ENCODE data around the gene GBP1.
"Not testable (repeated sequence)": the region's sequence is repeated elsewhere in the genome, so short reads cannot be mapped to it uniquely, and the experiment has no call there.

GBP1 gene

DNA sequence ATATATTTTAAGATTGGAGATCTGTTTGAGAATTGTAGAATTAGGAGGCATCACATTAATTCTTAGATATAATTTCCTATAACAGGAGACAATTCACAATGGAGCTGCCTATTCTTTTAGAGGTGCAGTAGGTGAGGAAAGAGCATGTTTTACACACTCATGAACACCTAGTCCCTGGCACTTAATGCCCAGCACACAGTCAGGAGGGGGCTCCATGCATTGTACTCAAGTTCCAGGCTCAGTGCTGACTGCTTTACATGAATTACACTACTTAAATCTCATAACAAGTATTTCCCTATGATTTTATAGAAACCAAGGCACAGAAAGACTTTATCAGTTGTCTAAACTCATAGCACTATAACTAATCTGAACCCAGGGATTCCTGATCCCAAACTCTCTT lies 42.0 kb downstream of the GBP1 start:
- TF ChIP-seq, protein P1, sequence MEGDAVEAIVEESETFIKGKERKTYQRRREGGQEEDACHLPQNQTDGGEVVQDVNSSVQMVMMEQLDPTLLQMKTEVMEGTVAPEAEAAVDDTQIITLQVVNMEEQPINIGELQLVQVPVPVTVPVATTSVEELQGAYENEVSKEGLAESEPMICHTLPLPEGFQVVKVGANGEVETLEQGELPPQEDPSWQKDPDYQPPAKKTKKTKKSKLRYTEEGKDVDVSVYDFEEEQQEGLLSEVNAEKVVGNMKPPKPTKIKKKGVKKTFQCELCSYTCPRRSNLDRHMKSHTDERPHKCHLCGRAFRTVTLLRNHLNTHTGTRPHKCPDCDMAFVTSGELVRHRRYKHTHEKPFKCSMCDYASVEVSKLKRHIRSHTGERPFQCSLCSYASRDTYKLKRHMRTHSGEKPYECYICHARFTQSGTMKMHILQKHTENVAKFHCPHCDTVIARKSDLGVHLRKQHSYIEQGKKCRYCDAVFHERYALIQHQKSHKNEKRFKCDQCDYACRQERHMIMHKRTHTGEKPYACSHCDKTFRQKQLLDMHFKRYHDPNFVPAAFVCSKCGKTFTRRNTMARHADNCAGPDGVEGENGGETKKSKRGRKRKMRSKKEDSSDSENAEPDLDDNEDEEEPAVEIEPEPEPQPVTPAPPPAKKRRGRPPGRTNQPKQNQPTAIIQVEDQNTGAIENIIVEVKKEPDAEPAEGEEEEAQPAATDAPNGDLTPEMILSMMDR (IDR thresholded peaks at IDR 0.05; ENCODE audit: control extremely low read depth, extremely low read depth, low read depth, missing control alignments), result no peak
- ChIA-PET CTCF (interaction anchor here (0.7 to 2.2 kb wide), 9 partner anchors 11 to 103 kb away, joined by 3 to 7 read pairs (median 4); partner anchors contain the start of gene GBP2), POLR2A (no interaction called here)
- DNase-seq (ENCODE audit: extremely low spot score), result no peak

DNA sequence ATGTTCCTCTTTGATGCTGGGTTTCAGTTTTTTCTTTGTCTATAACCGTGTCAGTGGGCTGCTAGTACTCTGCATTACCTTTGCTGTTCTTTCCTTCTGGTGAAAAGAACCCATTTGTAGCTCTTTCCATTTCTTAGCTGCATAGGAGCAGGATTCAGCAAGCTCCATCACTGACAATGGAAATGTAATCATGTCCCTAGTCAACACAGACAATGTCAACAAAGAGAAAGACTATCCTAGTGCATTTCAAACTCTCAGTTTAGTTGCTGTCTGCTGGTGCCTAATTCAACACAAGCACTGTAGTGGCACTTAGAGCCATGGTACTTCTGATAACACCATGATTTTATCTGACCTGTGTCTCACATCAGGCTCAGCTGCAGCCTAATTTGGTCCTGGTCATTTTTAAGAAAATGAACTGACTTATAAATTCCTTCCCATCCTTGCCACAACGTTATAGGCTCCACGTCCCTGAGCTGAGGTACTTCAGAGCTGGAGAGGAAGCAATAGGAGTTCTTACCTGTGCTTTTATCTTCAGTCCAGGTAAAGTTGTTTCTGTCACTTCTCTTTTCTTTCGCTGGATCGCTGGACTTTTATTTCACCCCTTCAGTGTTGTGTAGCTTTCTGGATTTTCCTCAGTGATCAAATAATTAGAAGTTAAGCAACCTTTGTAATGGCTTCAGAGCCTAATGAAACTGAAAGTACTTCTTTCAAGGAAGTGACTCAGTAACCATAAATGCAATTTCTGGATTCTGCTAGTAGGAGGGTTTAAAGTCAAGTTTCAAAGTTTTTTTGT lies 42.6 kb downstream of the GBP1 start, which contains the start of gene GBP3:
GBP3 (minus strand) TSS at position 700 of the 793 bp plus-strand sequence. CDS start 2,145 bp downstream, outside the sequence.
- TF ChIP-seq, protein P1 (IDR thresholded peaks at IDR 0.05; ENCODE audit: control extremely low read depth, extremely low read depth, low read depth, missing control alignments), result no peak
- DNase-seq (ENCODE audit: extremely low spot score), result peak; percentile 39
- POLR2A ChIA-PET, result no interaction called here
- CTCF ChIA-PET, result interaction anchor here (0.7 to 2.2 kb wide), 14 partner anchors 8 to 130 kb away, joined by 3 to 7 read pairs (median 4); partner anchors contain the start of gene GBP2

DNA sequence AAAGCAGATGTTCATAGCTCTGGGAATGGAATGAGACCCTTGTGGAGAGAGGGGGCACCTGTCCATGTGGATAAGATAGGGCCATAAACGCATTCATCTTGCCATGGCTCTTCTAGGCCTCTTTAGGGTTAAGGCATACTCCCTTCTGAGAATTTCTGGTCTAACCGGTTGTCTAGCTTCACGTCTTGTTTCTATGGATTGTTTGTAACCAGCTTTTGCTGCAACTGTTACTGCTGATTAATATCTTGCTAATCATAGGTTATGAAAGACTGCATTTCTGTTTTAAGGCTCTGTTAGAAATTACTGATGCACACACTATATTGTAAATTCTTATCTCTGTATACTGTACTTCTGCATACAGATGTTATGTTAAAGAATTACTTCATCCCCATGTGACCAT lies 46.7 kb downstream of the GBP1 start:
- POLR2A ChIA-PET; DNase-seq (ENCODE audit: extremely low spot score): not testable (repeated sequence)
- CTCF ChIA-PET, result interaction anchor here (0.9 kb wide), 1 partner anchor 10 kb away, joined by 3 read pairs; no protein-coding TSS in a partner anchor

DNA sequence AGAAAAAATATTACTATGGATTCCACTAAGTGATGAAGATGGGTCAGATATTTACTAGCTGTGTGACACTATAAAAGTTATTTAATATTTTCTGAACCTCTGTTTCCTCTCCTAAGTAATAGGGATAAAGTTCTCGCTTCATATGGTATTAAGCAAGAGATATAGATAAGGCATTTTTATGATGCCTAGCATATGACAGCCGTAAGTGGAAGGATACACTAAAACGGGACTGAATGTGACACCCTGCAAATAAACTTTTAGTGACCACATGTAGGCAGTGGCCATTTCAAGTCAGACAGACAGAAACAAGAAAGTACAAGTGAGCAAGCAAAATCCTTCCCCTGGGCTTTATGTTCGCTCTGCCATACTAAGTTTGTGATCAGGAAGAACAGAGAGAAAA lies 56.5 kb downstream of the GBP1 start:
- TF ChIP-seq, protein P1 (IDR thresholded peaks at IDR 0.05; ENCODE audit: control extremely low read depth, extremely low read depth, low read depth, missing control alignments), result no peak
- CTCF ChIA-PET, result interaction anchor here (0.9 to 1.6 kb wide), 3 partner anchors 10 to 350 kb away, joined by 3 to 4 read pairs (median 4); no protein-coding TSS in a partner anchor
- POLR2A ChIA-PET, result no interaction called here
- no peak for DNase-seq (ENCODE audit: extremely low spot score)

DNA sequence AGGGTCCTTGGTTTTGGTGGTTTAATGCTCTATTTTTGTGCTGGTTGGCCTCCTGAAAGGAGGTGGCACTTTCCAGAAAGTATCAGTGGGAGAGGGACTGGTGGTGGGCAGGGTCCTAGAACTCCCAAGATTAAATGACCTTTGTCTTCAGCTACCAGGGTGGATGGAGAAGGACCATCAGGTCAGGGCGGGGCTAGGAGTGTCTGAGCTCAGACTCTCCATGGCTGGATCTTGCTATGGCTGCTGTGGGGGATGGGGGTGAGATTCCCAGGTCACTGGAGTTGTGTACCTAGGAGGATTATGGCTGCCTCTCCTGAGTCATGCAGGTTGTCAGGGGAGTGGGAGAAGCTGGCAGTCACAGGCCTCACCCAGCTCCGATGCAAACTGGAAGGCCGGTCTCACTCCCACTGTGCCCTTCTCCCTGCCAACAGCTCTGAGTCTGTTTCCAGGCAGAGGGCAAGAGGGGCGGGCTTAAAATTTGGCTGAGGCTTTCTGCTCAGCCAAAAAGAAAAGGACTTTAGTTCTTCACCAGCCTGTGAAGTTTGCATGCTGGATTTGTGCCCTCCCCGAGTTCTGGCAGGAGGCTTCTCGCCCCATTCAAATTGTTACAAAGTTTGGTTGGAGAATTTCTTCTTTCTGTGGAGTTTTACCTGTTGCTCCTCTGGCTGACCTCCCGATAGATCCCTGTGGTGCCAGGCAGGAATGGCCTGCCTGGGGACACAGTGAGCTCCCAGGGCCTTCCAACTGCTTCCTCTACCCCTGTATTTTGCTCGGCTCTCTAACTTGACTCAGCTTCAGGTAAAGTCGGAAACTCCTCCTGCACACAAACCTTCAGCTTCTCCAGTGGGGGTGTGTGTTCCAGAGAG lies 59.5 kb downstream of the GBP1 start:
- POLR2A ChIA-PET, result no interaction called here
- no peak for DNase-seq (ENCODE audit: extremely low spot score)
- CTCF ChIA-PET, result interaction anchor here (1.0 to 1.9 kb wide), 2 partner anchors 32 to 353 kb away, joined by 3 to 4 read pairs; no protein-coding TSS in a partner anchor
- TF ChIP-seq, protein P1 (IDR thresholded peaks at IDR 0.05; ENCODE audit: control extremely low read depth, extremely low read depth, low read depth, missing control alignments), result no peak

Data from GM10248 (cell line).